IPS-NIHi11 (cell line): ENCODE data around the gene MMP19.
"Not testable (repeated sequence)": the region's sequence is repeated elsewhere in the genome, so short reads cannot be mapped to it uniquely, and the experiment has no call there.

Experiments
- DNase-seq: peaks from one replicate; pipeline ENCODE4 v3.0.0; 2012; ENCODE audit warnings: mixed read lengths, low spot score

Gene MMP19

GRCh38 chr12:55843431-55843830 is 695 bp upstream of the MMP19 start:
- DNase-seq, result no peak

GRCh38 chr12:55840581-55841351 is 2.0 kb downstream of the MMP19 start:
- no peak for DNase-seq

- no peak for DNase-seq
Observed at GRCh38 chr12:55839345-55840140, 3.2 kb downstream of the MMP19 start.

DNA sequence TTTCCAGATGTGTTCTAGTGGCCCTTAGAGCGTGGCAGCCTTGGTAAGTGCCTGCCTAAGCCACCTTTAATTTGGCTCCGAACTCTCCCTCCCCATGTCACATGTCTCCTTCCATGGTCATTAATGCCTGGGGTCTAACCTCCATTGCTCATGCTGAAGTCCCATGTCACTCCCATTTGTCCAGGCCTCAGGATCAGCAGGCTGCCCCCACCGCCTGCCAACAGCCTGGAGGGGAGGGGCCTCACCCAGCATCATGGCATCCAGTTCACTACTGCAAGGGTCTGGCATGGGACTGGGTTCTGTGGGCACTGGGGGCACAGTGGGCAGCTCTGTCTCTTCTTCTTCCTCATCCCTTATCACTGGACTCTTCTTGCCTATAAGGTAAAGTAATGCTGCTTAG is 4.4 kb downstream of the MMP19 start:
- DNase-seq, result no peak

DNA sequence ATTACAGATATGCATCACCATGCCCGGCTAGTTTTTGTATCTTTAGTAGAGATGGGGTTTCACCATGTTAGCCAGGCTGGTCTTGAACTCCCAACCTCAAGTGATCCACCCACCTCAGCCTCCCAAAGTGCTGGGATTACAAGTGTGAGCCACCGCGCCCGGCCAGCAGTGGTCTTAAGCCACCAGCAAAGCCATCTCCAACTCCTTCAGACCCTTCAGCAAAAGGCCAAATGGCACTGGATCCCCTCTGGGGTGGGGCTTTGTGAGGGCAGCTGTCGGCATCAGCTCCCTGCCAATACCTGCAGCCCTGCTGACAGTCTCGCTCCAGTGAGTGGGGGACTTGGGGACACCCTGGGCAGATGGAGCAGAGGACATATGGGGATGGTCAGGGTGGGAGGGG is 8.3 kb downstream of the MMP19 start:
- not testable (repeated sequence) for DNase-seq

DNA sequence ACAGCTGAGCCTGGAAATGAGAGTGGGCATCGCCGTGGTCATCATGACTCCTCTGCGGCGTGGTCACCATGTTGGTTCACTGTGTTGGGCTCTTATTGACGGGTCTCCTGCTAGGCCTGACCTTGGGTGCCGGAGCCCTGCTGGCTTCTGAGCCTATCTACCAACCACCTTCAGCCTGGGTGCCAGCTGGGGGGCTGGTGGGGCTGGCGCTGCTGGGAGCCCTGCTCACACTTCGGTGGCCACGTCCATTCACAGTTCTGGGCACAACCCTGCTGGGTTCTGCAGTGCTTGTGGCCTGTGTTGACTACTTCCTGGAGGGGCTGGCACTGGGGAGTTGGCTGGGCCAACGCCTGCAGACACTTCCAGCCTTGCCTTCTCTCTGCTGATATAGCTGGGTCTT is 9.7 kb downstream of the MMP19 start:
- DNase-seq, result no peak

DNA sequence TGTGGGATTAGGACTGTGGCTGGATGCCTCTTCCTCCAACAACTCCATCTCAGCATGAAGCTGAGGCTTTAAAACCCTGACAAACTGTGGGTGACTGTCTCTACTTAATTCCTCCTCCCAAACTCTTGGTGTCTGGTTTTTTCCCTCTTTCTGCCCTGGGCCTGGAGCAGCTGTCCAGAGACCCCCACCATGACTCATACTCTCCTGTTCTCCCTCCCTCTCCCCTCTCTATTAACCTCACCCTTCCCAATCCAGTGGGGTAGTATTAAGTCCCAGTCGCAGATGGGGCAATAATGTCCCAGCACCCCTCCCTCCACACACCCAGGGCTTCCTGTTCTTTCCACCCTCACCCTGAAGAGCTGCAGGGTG is 11.3 kb downstream of the MMP19 start:
- DNase-seq, result no peak

- DNase-seq, result peak; percentile 81
Observed at GRCh38 chr12:55830601-55831446, 11.9 kb downstream of the MMP19 start.

- DNase-seq, result peak; percentile 61
Observed at GRCh38 chr12:55829967-55830600, 12.7 kb downstream of the MMP19 start.

DNA sequence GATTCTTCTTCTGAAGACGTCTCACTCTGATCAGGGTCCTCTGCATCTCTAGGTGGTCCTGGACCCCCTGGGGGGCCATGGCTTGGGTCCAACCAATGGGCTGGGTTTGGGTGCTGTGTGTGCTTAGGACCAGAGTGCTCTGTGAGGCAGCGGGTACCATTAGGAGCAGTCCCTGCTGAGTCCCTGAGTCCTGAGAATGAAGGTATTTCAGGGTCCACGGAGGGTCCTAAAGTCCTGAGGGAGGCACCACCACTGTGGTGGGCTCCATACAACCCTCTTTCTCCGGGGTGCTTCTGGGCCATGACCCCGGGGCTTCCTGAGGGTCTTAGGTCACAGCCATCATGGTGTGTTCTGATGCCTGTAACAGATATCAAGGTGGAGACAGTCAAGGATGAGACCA is 14.4 kb downstream of the MMP19 start:
- no peak for DNase-seq

DNA sequence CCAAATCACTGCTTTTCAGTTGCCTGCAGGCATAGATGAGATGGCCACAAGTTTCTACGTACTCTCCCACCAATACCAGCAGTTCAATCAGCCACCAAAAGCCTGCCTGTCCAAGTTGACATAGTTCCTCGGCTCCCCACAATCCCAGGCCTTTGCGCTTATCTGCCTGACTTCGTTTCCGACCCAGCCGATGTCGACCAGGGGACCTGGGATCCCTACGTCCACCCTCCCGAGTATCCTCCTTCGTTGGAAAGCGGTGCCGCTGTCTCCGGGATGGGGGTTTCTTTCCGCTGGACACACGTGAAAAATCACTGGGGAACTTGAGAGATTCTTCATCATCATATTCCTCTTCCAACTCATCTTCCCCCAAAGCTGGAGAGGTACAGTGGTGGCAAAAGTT is 14.9 kb downstream of the MMP19 start:
- no peak for DNase-seq

DNA sequence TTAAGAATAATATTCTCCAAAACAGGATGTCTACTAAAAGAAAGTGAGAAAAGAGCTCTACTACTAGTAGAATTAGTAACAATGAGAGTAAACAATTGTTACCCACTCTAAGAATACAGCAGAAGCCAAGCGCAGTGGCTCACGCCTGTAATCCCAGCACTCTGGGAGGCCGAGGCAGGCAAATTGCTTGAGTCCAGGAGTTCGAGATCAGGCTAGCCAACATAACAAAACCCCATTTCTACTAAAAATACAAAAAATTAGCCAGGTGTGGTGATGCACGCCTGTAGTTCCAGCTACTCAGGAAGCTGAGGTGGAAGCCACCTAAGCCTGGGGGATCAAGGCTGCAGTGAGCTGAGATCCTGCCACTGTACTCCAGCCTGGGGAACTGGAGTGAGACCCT is 18.0 kb downstream of the MMP19 start:
- DNase-seq, result no peak

DNA sequence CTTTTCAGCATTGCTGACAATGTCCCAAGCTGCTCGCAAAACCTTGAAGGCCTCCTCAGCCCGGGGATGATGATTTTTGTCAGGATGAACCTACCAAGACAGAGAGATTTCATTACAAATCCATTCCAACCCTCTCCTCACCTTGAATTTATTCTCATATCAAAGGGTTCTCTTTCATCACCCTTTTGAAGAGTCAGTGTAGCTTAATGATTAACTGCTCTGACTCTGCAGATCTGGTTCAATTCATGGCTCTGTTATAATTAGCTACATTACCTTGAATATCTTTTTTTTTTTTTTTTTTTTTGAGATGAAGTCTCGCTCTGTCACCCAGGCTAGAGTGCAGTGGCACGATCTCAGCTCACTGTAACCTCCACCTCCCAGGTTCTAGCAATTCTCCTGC is 19.3 kb downstream of the MMP19 start:
- DNase-seq, result no peak

- no peak for DNase-seq
Observed at GRCh38 chr12:55822228-55822627, 20.5 kb downstream of the MMP19 start.

GRCh38 chr12:55820679-55821078 is 22.1 kb downstream of the MMP19 start:
- no peak for DNase-seq

GRCh38 chr12:55818886-55819285 is 23.9 kb downstream of the MMP19 start:
- DNase-seq, result no peak

DNA sequence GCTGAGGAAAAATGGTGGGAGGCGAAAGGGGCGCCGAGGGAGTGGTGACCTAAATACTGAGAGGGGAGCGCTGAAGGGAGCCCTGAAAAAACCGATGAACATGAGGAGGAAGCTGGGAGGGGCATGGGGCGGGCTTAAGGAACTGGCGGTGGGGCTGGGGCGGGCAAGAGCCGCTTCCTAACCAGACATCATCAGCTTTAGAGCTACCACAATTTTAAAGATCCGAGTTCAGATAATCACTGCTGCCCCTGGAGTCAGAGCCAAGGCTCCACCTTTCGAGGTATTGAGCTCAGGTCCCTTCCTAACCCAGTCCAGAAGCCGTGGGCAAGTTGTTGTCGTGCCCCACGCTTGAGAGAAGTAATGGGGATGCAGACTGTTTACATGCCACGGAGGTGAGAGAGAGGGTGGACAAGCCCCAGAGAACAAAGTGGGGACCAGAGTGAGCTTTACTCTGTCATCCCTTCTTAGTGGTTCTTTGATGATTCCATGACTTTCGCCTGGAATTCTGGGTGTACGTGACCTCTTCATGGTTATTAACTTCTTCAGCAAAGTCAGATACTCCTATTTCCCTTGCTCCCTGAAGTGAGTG is 24.5 kb downstream of the MMP19 start:
- DNase-seq, result no peak

GRCh38 chr12:55817345-55818139 is 25.2 kb downstream of the MMP19 start, which contains the start of the genes ORMDL2 and SARNP:
Gene ORMDL2, plus strand, starts transcription at chr12:55818041. Its CDS starts 959 bp downstream, at chr12:55819000.
Gene SARNP, minus strand, starts transcription at chr12:55817724. Its CDS starts 23 bp downstream, at chr12:55817701.
- DNase-seq, result peak; percentile 98

- no peak for DNase-seq
Observed at GRCh38 chr12:55816881-55817344, 25.8 kb downstream of the MMP19 start.

DNA sequence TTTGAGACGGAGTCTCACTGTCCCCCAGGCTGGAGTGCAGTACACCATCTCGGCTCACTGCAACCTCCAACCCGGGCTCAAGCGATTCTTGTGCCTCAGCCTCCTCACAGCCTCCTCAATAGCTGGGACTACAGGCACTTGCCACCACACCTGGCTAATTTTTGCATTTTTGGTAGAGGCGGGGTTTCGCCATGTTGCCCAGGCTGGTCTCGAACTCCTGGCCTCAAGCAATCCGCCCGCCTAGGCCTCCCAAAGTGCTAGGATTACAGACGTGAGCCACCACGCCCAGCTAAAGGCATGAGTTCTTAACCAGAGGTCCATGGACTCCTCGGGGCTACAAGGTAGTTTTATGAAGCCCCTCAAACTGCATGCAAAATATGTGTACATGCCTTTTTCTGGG is 27.3 kb downstream of the MMP19 start:
- DNase-seq, result no peak

DNA sequence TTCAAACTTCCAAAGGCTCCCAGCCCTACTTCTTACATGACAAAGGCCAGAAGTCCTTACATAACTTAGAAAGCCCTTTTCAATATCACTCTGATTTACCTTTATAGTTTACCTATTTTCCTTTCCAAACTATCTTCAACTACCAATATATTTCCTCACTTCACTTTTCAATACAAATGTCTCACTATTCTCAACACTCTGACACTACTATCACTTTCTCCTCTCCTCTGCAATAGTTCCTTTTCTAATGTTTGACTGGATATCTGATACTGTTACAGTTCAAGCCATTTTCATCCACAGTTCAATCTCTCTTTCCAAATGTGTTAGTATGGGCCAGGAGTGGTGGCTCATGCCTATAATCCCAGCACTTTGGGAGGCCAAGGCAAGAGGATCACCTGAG is 28.5 kb downstream of the MMP19 start:
- DNase-seq, result no peak
